GM12873 (cell line): ENCODE results near the gene POU2F2.

ENCODE experiments used
- CTCF ChIP-seq: IDR thresholded peaks from 2 replicates; pipeline ENCODE4 v1.5.1; 2012; ENCODE audit warnings: low read depth, mild to moderate bottlenecking, moderate library complexity, low read length, control low read depth; ENCODE audit not compliant: insufficient read depth; ENCODE audit errors: missing control alignments

POU2F2 gene

GRCh38 chr19:42166316-42166715 lies 34.1 kb upstream of the POU2F2 start:
- no peak for TF ChIP-seq CTCF

- no peak for TF ChIP-seq CTCF
These were observed 32.9 kb upstream of the POU2F2 start for GRCh38 chr19:42165146-42165545.

GRCh38 chr19:42161616-42162263 lies 29.5 kb upstream of the POU2F2 start:
- TF ChIP-seq CTCF, result no peak

- TF ChIP-seq CTCF, result no peak
These were observed 27.7 kb upstream of the POU2F2 start for GRCh38 chr19:42159942-42160341.

- TF ChIP-seq CTCF, result no peak
These were observed 26.7 kb upstream of the POU2F2 start for GRCh38 chr19:42158926-42159325.

- no peak for TF ChIP-seq CTCF
These were observed 24.3 kb upstream of the POU2F2 start for GRCh38 chr19:42156571-42156970.

- TF ChIP-seq CTCF, result no peak
These were observed 23.6 kb upstream of the POU2F2 start for GRCh38 chr19:42155796-42156195.
